ENCODE results near the gene DNASE1L3. TPM values are rescaled to one million over a fixed set of nuclear protein-coding genes. Genes with fewer than 3 reads are reported as not detected.
A peak's percentile ranks its signal among the peaks of the same experiment; 100 is the strongest.
"Not testable (repeated sequence)": the region's sequence is repeated elsewhere in the genome, so short reads cannot be mapped to it uniquely, and the experiment has no call there.

The DNASE1L3 gene
- total RNA-seq, 1 experiment from 2014 or later: not detected

DNA sequence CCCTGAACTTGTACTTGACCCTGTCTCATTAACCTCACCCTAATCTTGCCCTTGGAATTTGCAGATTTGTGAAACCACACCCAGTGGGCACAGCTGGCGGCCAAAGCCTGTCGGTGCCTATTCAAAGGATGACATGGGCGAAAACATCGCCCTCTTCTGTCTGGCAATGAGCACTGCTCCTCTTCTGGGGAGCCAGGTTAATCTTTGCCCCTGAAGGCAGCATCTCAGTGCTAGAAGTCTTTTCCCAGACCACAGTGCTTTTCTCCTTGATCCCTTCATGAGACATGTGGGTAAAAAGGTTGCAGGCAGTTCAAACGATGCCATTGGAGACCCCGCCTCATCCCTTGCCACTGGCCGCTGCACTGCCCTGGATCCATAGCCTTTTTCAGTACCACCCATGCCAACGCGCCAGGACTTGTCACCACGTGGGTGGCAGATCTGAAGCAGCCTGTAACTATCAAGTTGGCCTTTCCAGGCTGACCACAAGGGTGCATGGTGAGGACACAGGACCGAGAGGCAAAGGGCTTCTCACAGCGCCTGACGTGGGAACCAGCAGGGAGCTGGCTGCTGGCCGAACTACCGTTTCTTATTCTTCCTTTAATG, 6.5 kb upstream of the DNASE1L3 start:
- DNase-seq: peak; percentile 67
- H3K4me3 ChIP-seq (ENCODE audit: insufficient read depth, low read depth, low read length): no peak overlapping the region
- no peaks in the 10 kb centered on the region for H3K36me3 ChIP-seq (replicated peaks; ENCODE audit: control insufficient read depth, insufficient read depth, low read length)
- H3K27me3 ChIP-seq (ENCODE audit: control insufficient read depth, insufficient read depth, low read length): no peaks in the 10 kb centered on the region

- Histone ChIP-seq H3K36me3 (replicated peaks; ENCODE audit: control insufficient read depth, insufficient read depth, low read length) (no peaks in the 10 kb centered on the region), H3K27me3 (ENCODE audit: control insufficient read depth, insufficient read depth, low read length) (no peaks in the 10 kb centered on the region), H3K4me3 (ENCODE audit: insufficient read depth, low read depth, low read length) (no peak overlapping the region)
- no peak for DNase-seq
These were observed 5.9 kb upstream of the DNASE1L3 start for GRCh38 chr3:58216496-58217195.

- Histone ChIP-seq H3K36me3 (replicated peaks; ENCODE audit: control insufficient read depth, insufficient read depth, low read length) (no peaks in the 10 kb centered on the region), H3K4me3 (ENCODE audit: insufficient read depth, low read depth, low read length) (no peak overlapping the region), H3K27me3 (ENCODE audit: control insufficient read depth, insufficient read depth, low read length) (no peaks in the 10 kb centered on the region)
- DNase-seq: no peak
These were observed 4.7 kb upstream of the DNASE1L3 start for GRCh38 chr3:58215317-58216025.

- Histone ChIP-seq H3K4me3 (ENCODE audit: insufficient read depth, low read depth, low read length) (no peak overlapping the region), H3K36me3 (replicated peaks; ENCODE audit: control insufficient read depth, insufficient read depth, low read length) (no peaks in the 10 kb centered on the region), H3K27me3 (ENCODE audit: control insufficient read depth, insufficient read depth, low read length) (no peaks in the 10 kb centered on the region)
- no peak for DNase-seq
These were observed 3.9 kb upstream of the DNASE1L3 start for GRCh38 chr3:58214484-58215316.

- Histone ChIP-seq H3K27me3 (ENCODE audit: control insufficient read depth, insufficient read depth, low read length) (no peaks in the 10 kb centered on the region), H3K36me3 (replicated peaks; ENCODE audit: control insufficient read depth, insufficient read depth, low read length) (no peaks in the 10 kb centered on the region), H3K4me3 (ENCODE audit: insufficient read depth, low read depth, low read length) (no peak overlapping the region)
- DNase-seq: no peak
These were observed 839 bp downstream of the DNASE1L3 start for GRCh38 chr3:58209933-58210332.

GRCh38 chr3:58207954-58208353, 2.8 kb downstream of the DNASE1L3 start:
- DNase-seq: no peak
- Histone ChIP-seq H3K4me3 (ENCODE audit: insufficient read depth, low read depth, low read length) (no peak overlapping the region), H3K36me3 (replicated peaks; ENCODE audit: control insufficient read depth, insufficient read depth, low read length) (no peaks in the 10 kb centered on the region), H3K27me3 (ENCODE audit: control insufficient read depth, insufficient read depth, low read length) (no peaks in the 10 kb centered on the region)

GRCh38 chr3:58206406-58207011, 4.3 kb downstream of the DNASE1L3 start:
- no peak overlapping the region for H3K4me3 ChIP-seq (ENCODE audit: insufficient read depth, low read depth, low read length)
- H3K36me3 ChIP-seq (replicated peaks; ENCODE audit: control insufficient read depth, insufficient read depth, low read length): no peaks in the 10 kb centered on the region
- no peaks in the 10 kb centered on the region for H3K27me3 ChIP-seq (ENCODE audit: control insufficient read depth, insufficient read depth, low read length)
- no peak for DNase-seq

DNA sequence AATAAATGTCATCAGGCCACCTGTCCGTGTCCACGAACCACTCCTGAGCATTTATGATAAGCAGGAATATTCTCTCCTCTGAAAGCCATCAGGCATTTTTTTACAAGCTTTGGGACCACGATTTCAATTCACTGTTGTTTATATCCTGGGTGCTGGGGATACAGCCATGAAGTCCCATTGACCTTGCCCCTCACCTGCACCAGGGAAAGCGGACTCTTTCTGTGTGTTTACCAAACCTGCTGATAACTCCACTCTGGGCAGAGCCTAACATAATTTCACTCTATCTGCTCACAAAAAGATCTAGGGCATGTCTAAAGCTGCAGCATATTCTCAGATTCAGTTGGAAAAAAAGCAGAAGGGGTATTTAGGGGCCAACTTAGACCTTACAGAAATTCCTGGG, 4.8 kb downstream of the DNASE1L3 start:
- Histone ChIP-seq H3K36me3 (replicated peaks; ENCODE audit: control insufficient read depth, insufficient read depth, low read length) (no peaks in the 10 kb centered on the region), H3K27me3 (ENCODE audit: control insufficient read depth, insufficient read depth, low read length) (no peaks in the 10 kb centered on the region)

GRCh38 chr3:58204720-58205119, 6.1 kb downstream of the DNASE1L3 start:
- DNase-seq: no peak
- H3K36me3 ChIP-seq (replicated peaks; ENCODE audit: control insufficient read depth, insufficient read depth, low read length): no peaks in the 10 kb centered on the region
- H3K27me3 ChIP-seq (ENCODE audit: control insufficient read depth, insufficient read depth, low read length): no peaks in the 10 kb centered on the region
- H3K4me3 ChIP-seq (ENCODE audit: insufficient read depth, low read depth, low read length): no peak overlapping the region

More for the DNA sequence above, 4.8 kb downstream of the DNASE1L3 start:
- no peak overlapping the region for H3K4me3 ChIP-seq (ENCODE audit: insufficient read depth, low read depth, low read length)
- DNase-seq: no peak

GRCh38 chr3:58203541-58203940, 7.2 kb downstream of the DNASE1L3 start:
- Histone ChIP-seq H3K4me3 (ENCODE audit: insufficient read depth, low read depth, low read length) (no peak overlapping the region), H3K27me3 (ENCODE audit: control insufficient read depth, insufficient read depth, low read length) (no peaks in the 10 kb centered on the region), H3K36me3 (replicated peaks; ENCODE audit: control insufficient read depth, insufficient read depth, low read length) (no peaks in the 10 kb centered on the region)
- no peak for DNase-seq

GRCh38 chr3:58202917-58203360, 7.8 kb downstream of the DNASE1L3 start:
- DNase-seq: no peak
- H3K36me3 ChIP-seq (replicated peaks; ENCODE audit: control insufficient read depth, insufficient read depth, low read length): no peaks in the 10 kb centered on the region
- H3K27me3 ChIP-seq (ENCODE audit: control insufficient read depth, insufficient read depth, low read length): no peaks in the 10 kb centered on the region
- no peak overlapping the region for H3K4me3 ChIP-seq (ENCODE audit: insufficient read depth, low read depth, low read length)

GRCh38 chr3:58201451-58201850, 9.3 kb downstream of the DNASE1L3 start:
- H3K27me3 ChIP-seq (ENCODE audit: control insufficient read depth, insufficient read depth, low read length); DNase-seq; H3K36me3 ChIP-seq (replicated peaks; ENCODE audit: control insufficient read depth, insufficient read depth, low read length); H3K4me3 ChIP-seq (ENCODE audit: insufficient read depth, low read depth, low read length): not testable (repeated sequence)

- no peak for DNase-seq
- H3K4me3 ChIP-seq (ENCODE audit: insufficient read depth, low read depth, low read length): no peak overlapping the region
- H3K36me3 ChIP-seq (replicated peaks; ENCODE audit: control insufficient read depth, insufficient read depth, low read length): no peaks in the 10 kb centered on the region
- H3K27me3 ChIP-seq (ENCODE audit: control insufficient read depth, insufficient read depth, low read length): no peaks in the 10 kb centered on the region
These were observed 9.9 kb downstream of the DNASE1L3 start for GRCh38 chr3:58200846-58201355.
